Amniotic epithelial cell (primary cell): Measurements from ENCODE around the gene ALDH2.
"Not testable (repeated sequence)": the region's sequence is repeated elsewhere in the genome, so short reads cannot be mapped to it uniquely, and the experiment has no call there.

Source experiments
- DNase-seq: peaks from one replicate; pipeline ENCODE4 v3.0.0-alpha.2; 2010; ENCODE audit warnings: low read depth

Gene ALDH2

DNA sequence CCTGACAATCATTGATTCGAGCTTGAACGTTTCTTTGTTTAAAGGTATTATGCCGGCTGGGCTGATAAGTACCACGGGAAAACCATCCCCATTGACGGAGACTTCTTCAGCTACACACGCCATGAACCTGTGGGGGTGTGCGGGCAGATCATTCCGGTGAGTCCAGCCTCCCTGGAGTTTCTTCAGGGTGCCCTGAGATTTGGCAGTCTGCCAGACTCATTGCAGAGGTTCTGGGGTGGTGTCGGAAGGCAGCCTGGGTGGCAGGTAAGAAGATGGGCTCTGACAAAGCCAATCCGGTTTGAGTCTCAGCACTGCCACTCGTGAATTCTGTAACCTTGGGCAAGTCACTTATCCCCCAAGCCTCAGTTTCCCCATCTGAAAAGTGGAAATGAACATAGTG, 23.0 kb downstream of the ALDH2 start:
- no peak for DNase-seq

DNA sequence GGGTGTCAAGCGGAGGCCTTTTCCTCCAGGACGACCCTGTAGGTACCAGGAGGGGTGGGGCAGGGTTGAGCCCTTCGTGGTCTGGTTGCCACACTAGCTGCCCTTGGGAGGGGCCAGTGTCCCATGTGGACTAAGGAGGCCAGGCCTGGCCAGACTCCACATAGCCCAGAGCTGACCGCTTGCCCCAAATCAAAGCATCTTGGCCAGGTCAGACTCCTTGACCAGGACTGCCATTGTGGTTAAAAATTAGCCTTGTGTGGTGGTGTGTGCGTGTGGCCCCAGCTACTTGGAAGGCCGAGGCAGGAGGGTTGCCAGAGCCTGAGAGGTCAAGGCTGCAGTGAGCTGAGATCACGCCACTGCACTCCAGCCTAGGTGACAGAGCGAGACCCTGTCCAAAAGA, 24.8 kb downstream of the ALDH2 start:
- DNase-seq: no peak

DNA sequence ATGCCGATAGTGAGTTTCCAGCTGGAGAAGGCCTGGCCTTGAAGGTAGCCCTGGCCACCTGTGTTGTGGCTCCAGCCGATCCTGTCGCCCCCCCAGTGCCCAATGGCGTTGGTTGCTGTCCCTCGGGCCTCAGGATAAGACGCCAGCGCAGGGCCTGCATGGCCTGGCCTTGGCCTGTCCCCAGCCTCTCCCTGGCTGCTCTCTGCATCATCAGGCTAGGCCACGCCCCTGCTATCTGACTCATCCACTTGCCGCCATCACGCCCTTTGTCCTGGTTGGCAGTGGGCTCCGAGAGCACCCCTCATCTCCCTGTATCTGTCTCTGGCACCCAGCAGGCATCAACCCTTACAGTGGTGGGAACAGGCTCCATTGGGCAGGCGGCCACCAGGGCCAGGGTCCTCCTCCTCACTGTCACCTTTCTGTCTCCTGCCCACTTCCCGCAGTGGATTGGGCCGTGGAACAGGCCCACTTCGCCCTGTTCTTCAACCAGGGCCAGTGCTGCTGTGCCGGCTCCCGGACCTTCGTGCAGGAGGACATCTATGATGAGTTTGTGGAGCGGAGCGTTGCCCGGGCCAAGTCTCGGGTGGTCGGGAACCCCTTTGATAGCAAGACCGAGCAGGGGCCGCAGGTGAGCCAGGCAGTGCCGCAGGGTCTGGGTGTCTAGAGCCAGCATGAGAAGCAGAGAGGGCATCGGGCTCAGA, 25.6 kb downstream of the ALDH2 start:
- DNase-seq: peak; percentile 43

DNA sequence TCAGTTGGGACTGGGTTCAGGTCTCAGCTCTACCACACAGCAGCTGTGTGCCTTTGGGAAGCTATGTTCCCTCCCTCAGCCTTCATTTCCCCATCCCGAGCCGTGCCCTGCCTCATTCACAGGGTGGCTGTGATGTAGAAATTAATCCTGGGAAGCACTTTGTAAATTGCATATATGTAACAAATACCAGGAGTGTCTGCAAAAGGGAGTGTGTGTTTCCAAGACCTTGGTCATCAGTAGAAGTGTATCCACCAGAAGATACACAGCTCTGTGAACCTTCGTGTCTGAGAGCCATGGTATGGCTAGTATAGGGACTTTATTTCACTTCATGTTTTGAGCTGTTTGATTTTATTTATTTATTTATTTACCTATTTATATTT, 26.1 kb downstream of the ALDH2 start:
- no peak for DNase-seq

DNA sequence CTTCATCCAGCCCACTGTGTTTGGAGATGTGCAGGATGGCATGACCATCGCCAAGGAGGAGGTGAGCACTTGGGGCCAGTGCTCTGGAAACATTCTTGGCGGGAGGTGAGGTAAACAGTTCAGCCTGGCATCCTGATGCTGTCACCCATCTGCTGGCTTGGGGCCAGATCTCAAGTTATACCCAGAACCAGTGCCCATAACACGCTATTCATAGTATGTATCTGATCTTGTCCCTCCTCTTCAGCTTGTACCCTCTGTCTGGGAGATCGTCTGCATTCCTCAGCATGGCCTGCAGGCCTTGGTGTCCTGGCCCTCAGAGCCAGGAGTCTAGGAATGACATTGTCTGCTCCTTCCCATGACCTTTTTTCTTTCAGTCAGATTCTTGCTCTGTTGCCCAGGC, 31.4 kb downstream of the ALDH2 start:
- no peak for DNase-seq

DNA sequence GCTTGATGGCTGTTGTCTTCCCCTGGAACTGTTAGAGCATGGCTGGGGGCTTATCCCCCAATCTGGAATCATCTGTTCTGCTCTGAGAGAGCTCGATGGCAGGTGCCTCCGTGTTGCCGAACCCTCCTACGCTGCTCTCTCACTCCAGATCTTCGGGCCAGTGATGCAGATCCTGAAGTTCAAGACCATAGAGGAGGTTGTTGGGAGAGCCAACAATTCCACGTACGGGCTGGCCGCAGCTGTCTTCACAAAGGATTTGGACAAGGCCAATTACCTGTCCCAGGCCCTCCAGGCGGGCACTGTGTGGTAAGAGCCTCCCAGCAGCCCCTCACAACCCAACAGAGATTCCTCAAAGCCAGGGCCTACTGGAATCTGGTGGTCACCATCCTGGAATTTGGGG, 33.0 kb downstream of the ALDH2 start:
- DNase-seq: no peak

DNA sequence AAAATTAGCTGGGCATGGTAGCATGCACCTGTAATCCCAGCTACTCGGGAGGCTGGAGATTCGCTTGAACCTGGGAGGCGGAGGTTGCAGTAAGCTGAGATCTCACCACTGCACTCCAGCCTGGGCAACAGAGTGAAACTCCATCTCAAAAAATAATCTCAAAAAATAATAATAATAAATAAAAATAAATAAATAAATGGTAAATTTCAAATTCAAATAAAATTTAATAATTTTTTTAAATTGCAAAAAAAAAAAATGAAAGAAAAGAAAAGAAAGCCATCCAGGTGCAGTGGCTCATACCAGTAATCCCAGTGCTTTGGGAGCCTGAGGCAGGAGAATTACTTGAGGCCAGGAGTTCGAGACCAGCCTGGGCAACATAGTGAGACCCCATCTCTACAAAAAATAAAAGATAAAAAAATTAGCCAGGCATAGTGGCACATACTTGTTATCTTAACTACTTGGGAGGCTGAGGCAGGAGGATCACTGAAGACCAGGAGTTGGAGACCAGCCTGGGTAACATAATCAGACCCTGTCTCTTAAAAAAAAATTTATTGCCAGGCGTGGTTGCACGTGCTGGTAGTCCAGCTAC, 36.4 kb downstream of the ALDH2 start:
- no peak for DNase-seq

DNA sequence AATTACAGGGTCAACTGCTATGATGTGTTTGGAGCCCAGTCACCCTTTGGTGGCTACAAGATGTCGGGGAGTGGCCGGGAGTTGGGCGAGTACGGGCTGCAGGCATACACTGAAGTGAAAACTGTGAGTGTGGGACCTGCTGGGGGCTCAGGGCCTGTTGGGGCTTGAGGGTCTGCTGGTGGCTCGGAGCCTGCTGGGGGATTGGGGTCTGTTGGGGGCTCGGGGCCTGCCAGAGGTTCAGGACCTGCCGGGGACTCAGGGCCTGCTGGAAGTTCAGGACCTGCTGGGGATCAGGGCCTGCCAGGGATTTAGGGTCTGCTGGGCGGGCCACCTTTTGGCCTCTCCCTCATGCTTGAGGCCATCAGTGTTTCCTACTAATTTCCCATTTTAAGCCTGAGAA, 37.1 kb downstream of the ALDH2 start:
- no peak for DNase-seq

DNA sequence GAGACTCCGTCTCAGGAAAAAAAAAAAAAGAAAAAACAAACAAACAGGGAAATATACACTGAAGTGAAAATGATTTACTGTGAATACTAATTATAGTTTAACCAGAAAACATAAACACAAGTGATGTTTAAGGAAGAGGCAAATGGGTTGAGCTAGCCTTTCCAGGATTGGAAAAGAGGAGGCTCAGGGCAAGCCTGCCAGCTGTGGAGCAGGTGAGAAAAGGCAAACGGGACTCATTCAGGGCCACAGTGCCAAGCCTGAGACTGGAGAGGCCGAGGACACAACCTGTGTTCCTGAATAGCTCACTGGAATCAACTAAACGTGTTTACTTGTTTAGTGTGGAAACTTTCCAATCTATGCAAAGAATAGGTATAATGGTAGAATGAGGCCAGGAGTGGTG, 39.6 kb downstream of the ALDH2 start:
- no peak for DNase-seq

DNA sequence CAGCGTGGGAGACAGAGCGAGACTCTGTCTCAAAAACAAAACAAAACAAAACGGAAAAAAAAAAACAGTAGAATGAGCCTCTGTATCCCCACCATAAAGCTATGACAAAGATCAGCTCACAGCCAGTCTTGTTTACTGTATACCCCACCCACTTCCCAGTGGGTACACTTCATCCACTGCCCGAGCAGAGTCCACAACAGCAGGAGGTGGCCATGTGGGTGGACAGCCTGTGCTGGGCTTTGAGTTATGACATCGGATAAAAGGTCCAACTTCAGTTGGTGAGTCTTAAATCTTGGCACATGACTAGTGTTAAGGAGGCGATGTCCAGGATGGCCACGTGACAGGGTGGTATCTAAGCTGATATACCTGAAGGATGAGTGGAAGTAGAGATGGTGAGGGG, 40.5 kb downstream of the ALDH2 start:
- no peak for DNase-seq

DNA sequence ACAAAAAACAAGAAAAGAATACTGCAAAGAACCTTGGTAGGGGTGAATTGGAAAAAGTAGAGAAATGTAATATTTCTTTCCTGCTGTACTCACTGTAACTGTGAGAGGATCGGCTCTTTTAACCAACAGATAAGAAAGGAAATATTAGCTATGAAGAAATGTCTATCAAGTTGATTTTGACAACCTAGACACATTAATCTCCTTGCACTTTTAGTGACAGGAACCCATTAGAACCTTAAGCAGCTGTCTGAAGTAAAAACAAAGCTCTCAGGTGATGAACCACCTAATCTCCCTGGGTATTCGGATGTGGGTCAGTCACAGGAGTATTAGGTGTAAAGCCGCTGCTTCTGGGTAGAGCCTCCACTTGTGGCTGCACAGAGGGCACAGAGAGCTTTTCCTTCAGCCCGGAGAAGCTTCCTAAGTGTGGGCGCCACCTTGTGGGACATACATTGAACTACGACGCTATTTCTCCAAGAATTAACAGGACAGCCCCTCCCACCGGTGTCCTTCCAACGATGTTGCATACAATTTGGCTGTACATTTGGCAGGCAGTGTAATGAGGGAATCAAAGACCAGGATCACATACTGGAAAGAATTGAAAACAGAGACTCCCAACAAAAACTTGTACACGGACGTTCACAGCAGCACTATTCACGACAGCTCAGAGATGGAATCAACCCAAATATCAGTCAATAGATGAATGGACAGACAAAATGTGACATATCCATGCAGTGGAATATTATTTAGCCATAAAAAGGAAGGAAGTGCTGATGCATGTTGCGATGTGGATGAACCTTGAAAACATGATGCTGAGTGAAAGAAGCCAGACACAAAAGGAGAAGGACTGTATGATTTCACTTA, 46.4 kb downstream of the ALDH2 start:
- DNase-seq: peak; percentile 78

DNA sequence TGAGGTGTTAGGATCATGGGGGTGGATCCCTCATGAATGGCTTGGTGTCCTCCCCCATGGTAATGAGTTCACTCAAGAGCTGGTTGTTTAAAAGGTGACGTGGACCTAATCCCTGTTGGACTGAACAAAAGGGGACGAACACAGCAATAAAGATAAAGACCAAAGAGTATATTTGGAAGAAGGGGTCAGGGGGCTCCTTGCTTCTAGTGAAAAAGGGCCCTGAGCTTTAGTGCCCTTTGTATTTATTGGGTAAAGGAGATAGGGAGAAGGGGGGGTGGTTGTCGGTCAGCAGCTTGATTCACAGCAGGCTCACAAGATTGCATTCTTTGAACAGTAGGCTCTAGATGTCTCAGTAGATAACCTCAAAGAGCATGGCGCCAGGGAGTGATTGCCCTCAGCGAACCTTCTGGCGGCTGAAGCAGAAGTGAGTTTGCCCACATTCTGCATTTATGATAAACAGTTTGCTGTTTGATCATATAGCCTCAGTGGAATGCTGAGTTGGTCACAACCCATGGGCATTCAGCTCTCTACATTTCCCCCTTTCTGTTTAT, 49.4 kb downstream of the ALDH2 start:
- DNase-seq: no peak

DNA sequence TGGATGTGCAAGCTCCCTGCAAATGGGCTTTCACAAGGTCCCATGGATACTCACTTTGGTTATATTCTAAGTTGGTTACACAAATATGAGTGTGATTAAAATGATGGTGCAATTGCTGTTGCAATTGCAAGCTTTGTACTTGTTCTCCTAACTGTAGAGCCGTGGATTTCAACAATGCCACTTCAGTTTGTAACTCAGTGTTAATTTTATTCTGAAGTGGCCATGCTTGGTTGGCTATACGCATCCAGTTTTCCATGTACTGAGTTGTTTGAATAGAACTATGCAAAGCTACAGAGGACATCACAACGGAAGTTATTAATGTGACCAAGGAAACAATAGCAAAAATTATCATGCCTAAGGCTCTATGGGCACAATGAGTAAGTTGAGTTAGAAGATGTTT, 50.2 kb downstream of the ALDH2 start:
- DNase-seq: not testable (repeated sequence)

DNA sequence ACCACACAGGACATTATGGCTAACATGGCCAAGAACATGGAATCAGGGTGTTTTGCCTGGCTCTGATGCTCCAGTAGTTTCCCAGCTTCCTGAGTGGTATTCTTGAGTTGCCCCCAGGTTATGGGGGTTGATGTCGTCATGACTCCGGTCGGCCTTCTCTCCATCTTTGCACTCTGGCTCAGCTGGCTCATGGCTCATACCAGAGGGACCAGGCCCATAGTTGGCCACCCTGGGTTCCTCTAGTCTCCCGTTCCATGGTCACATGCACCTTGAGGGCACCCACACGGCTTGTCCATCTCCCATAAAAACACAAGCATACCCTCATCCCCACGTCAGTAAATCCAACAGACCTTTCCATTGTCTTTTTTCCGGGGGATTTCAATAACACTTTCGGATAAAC, 51.6 kb downstream of the ALDH2 start:
- no peak for DNase-seq

DNA sequence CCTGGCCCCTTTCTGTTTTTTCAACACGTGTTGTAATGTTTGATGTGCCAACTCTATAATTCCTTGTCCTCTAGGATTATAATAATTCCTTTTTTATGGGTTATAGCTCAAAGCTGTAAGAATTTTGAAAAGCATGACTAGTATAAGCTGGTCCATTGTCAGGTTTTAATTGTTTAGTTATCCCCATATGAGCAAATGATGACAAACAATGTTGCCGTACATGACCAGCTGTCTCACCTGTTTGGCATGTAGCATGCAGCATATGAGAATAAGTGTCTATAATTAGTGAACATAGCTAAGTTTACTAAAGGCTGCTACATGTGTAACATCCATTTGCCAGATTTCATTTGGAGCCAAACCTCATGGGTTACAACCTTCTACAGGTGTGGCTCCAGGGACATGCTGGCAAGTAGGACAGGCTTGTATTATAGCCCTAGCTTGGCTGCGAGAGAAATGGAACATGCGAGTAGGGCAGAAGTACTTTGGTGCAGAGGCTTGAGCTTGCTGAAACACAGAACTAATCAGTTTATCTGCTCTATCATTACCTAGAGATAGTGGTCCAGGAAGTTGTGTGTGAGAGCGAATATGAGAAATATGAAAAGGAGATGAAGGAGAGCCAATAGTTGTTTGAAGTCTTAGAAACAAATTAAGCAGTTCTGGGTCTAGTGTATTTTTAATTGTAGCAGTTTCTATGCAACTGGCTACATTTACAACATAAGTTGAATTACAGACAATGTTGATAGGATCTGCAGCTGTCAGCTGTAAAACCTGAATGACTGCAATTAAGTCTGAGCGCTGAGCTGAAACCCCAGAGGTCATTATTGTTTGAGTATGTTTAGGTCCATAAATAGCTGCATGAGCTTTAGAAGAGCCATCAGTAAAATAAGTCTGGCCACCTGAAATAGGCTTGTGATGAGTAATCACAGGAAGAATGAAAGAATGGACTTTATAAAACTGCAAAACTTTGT, 52.7 kb downstream of the ALDH2 start:
- no peak for DNase-seq

DNA sequence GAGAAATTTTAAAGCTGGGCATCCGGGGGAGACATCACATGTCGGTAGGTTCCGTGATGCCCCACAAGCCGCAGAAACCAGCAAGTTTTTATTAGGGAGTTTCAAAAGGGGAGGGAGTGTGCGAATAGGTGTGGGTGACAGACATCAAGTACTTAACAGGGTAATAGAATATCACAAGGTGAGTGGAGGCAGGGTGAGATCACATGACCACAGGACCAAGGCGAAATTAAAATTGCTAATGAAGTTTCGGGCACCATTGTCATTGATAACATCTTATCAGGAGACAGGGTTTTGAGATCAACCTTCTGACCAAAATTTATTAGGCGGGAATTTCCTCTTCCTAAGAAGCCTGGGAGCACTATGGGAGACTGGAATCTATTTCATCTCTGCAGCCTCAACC, 54.1 kb downstream of the ALDH2 start:
- DNase-seq: not testable (repeated sequence)

DNA sequence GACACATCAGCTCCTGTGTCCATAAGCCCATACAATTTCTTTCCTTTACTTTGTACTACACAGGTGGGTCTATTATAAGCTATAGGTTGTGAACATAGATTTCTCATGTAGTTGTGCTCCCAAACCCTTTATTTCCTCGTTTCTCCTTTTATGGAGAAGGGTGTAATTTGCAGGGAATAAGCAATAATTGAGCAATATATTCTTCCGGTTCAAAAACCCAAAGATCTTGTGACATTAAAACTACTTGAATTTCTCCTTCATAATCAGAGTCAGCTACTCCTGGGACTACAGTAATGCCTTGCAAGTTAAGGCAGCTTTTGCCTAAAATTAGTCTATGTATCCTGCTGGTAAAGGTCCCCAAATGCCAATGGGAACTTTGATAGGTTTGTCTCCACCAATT, 56.2 kb downstream of the ALDH2 start:
- DNase-seq: no peak

DNA sequence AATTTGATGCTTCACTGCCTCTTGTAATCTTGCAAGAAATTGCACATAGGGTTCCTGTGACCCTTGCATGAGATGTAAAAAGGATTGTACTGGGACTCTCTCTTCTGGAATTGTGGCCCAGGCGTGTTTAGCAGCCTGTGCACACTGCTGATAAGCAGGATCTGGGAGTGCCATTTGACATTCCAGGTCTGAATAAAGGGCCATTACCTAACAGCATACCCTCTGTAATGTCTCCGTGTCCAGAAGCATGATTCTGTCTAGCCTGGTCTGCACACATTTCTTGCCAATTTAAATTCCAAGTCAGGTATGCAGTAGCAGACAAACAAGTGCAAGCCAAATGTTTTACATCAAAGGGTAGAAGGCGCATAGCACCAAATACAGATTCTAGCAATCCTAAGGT, 57.2 kb downstream of the ALDH2 start:
- DNase-seq: no peak

DNA sequence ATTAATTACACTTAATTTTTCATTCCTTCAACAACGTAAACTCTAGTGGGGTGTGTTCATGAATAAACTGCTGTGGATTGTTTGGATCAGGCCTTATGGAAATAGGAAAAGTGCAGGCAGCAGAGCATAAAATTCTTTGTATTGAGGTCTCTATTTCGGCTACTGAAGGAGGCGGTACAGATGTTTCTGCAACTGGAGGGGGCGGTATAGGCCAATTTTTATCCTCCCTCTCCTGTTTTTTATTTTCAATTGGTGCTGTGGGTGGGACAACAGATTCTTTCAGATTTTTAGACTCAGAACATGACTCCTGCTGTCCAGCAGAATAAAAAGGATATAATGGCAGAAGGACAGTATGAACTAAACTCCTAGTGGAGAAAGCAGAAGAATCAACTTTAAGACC, 57.6 kb downstream of the ALDH2 start:
- DNase-seq: not testable (repeated sequence)

DNA sequence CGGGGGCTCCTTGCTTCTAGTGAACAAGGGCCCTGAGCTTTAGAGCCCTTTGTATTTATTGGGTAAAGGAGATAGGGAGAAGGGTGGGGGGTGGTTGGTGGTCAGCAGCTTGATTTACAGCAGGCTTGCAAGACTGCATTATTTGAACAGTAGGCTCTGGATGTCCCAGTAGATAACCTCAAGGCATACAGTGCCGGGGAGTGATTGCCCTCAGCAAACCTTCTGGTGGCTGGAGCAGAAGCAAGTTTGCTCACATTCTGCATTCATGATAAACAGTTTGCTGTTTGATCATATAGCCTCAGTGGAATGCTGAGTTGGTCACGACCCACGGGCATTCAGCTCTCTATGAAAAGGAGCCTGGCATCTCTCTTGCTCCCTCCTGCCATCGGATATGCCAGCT, 58.8 kb downstream of the ALDH2 start:
- no peak for DNase-seq

DNA sequence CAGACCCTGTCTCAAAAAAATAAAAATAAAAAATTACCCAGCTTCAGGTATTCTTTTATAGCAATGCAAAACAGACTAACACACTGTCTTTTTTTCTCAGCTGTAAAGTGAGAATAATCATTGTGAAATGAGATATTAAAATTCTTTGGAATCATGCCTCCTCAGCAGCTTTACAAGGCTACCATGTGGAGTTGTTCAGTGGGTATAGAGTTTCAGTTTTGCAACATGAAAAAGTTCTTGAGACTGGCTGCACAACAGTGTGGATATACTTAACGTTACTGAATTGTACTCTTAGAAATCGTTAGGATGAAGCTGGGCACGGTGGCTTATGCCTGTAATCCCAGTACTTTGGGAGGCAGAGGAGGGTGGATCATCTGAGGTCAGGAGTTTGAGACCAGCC, 59.6 kb downstream of the ALDH2 start:
- DNase-seq: no peak

DNA sequence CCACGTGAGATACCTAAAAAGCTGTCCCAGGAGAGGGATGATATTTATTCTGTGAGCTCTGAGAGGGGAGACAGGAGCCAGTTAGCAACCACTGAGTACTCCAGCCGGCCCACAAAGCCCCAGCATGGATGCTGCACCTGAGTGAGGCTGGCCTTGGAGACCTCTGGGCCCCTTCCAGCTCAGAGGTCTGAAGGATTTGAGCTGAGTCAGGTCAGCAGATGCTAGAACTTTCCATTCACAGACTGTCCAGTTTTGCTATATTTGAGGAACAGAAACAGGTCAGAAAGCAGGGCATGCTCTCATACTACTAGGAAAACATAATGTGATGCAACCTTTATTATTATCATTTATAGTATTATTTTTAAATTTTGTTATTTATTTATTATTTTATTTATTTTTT, 60.3 kb downstream of the ALDH2 start:
- no peak for DNase-seq
